GM21619 (cell line): Measurements from ENCODE around the gene UVRAG.
A peak's percentile ranks its signal among the peaks of the same experiment; 100 is the strongest.

Experiments used
- ATAC-seq: cut with Tn5 transposase; IDR thresholded peaks from one replicate; pipeline ENCODE4 v1.9.1; 2021; ENCODE audit not compliant: unreplicated experiment

Gene UVRAG

GRCh38 chr11:75802913-75803820 lies 11.8 kb upstream of the UVRAG start:
- ATAC-seq: peak; percentile 52

- ATAC-seq: no peak
Observed at GRCh38 chr11:75809111-75809510, 5.9 kb upstream of the UVRAG start.

- ATAC-seq: no peak
Observed at GRCh38 chr11:75809991-75810390, 5.0 kb upstream of the UVRAG start.

GRCh38 chr11:75810637-75811390 lies 4.2 kb upstream of the UVRAG start:
- no peak for ATAC-seq

- ATAC-seq: no peak
Observed at GRCh38 chr11:75811485-75811884, 3.5 kb upstream of the UVRAG start.

- no peak for ATAC-seq
Observed at GRCh38 chr11:75812542-75813040, 2.4 kb upstream of the UVRAG start.

- ATAC-seq: no peak
Observed at GRCh38 chr11:75813124-75813523, 1.9 kb upstream of the UVRAG start.

GRCh38 chr11:75813622-75814039 lies 1.4 kb upstream of the UVRAG start:
- ATAC-seq: no peak

- peak; percentile 20 for ATAC-seq
Observed at GRCh38 chr11:75814363-75814676, 690 bp upstream of the UVRAG start.

DNA sequence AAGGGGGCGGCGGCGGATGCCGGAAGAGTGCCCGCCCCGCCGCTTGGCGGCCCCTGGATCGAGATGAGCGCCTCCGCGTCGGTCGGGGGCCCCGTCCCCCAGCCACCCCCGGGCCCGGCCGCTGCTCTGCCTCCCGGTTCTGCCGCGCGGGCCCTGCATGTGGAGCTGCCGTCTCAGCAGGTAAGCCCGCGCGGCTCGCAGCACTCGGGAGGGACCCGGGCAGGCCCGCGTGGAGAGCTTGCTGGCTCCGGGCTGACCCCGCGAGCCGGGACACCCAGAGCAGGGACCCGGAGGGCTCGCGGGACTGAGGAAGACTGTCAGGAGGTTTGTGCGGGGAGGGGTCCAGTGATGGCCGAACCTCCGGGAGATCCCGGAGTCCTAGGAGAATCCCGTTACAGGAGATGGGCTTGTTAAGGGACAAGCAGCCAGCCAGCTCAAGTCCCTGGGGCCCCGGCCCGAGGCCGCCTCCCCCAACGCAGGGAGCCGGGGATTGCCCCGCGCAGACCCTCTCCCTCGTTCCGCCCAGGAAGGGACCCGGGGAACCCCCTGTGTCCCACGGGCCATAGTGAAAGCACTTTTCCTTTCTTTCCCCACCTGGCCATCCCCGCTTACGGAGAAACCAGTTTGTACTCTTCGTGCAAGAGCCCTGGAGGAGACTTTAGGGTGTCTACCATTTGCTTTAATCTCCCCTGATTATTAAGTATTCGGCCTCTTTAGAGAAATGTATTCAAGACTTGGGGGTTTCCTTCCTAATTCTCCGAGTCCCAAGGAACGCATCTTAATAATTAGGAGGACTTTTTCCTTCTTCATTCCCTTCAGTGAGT lies 547 bp downstream of the UVRAG start:
- peak; percentile 7 for ATAC-seq

DNA sequence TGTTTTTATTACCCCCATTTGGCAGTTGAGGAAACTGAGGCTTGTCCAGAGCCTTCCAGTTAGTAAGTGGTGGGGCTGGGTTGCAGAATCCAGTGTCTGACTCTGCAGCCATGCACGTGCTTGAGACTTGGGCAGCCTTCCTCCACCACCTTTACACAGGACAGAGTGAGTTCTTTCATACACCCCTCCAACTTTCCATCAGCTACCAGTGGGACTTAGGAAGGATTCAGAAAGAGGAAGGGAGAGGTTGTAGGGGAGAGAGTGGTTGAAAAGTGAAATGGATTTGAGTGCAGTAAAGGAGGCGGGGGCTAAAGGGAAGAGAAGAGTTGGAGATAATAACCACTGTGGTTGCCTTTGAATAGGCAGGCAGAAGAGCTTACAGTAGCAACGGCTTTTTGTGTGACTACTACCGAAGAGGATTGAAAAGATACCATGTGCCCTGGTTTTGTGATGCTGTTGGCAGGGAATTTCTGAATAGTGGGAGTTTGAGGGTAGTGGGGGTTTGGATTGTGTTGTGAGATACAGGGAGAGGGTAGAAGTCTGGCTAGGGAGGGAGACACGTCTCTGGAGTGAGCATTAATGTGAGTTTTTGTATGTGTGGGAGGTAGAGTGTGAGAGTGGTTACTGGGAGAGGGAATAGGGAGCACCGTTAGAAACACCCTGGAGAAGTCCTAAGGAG lies 1.7 kb downstream of the UVRAG start:
- ATAC-seq: no peak

DNA sequence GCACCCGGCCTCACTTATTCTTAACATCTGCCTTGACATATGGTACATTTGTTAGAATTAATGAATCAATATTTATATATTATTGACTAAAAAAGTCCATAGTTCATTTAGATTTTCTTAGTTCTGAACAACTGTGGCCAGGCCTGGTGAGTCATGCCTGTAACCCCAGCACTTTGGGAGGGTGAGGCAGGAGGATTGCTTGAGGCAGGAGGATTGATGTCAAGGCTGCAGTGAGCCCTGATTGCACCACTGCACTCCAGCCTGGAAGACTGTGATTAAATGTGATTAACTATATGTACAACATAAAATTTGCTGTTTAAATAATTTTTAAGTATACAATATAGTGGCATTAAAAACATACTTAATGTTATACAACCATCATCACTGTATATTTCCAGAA lies 5.6 kb downstream of the UVRAG start:
- ATAC-seq: no peak

DNA sequence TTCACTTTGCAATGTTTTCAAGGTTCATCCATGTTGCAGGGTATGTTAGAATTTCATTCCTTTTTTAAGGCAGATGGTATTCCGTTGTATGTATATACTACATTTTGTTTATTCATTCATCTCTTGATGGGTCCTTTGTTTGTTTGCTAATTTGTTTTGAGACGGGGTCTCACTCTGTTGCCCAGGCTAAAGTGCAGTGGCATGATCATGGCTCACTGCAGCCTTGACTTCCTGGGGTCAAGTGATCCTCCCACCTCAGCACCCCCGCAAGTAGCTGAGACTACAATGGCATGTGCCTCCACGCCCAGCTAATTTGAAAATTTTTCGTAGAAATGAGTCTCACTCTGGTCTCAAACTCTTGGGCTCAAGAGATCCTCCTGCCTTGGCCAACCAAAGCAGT lies 6.2 kb downstream of the UVRAG start:
- no peak for ATAC-seq

- ATAC-seq: no peak
Observed at GRCh38 chr11:75822541-75822940, 7.5 kb downstream of the UVRAG start.

DNA sequence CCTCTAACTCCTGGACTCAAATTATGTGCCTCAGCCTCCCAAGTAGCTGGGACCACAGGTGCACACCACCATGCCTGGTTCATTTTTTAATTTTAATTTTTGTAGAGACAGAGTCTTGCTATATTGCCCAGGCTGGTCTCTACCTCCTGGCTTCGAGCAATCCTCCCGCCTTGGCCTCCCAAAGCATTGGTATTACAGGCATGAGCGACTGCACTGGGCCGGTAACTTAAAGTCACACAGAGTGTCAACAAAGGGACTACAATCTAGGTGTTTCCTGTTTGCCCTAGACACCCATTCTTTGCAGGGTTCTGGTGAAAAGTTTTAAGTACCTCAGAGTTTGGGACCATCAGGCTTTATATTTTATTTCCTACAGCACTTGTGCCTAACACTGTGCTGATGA lies 8.4 kb downstream of the UVRAG start:
- no peak for ATAC-seq

DNA sequence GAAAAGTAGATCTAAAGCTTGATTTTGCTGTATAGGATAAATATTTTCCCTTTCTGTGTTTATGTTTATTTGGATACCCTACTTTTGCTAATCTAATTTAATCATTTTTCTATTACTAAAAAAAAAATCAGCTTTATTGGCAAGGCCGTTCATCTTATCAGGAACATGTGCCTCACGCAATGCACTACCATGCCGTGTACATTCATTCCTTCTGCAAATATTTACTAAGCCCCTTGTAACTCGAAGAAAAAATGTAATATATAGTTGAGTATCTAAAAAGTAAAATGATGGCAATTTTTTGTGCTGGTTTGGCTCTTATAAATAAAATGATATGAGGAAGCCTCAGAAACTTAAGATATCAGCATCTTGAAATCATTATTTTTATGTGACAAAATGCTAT lies 8.9 kb downstream of the UVRAG start:
- no peak for ATAC-seq

GRCh38 chr11:75826461-75827230 lies 11.6 kb downstream of the UVRAG start:
- ATAC-seq: no peak

GRCh38 chr11:75827562-75827961 lies 12.6 kb downstream of the UVRAG start:
- ATAC-seq: no peak

- ATAC-seq: no peak
Observed at GRCh38 chr11:75831915-75832502, 17.0 kb downstream of the UVRAG start.

- ATAC-seq: no peak
Observed at GRCh38 chr11:75834728-75835127, 19.7 kb downstream of the UVRAG start.
